IPS-11a (cell line): ENCODE measurements around the gene PCDHGB4.
"Not testable (repeated sequence)": the region's sequence is repeated elsewhere in the genome, so short reads cannot be mapped to it uniquely, and the experiment has no call there.

ENCODE experiments used
- H3K4me3 ChIP-seq: one replicate; pipeline ENCODE4 v1.5.1; 2013; ENCODE audit warnings: low read depth, low read length, control low read depth

PCDHGB4 gene

DNA sequence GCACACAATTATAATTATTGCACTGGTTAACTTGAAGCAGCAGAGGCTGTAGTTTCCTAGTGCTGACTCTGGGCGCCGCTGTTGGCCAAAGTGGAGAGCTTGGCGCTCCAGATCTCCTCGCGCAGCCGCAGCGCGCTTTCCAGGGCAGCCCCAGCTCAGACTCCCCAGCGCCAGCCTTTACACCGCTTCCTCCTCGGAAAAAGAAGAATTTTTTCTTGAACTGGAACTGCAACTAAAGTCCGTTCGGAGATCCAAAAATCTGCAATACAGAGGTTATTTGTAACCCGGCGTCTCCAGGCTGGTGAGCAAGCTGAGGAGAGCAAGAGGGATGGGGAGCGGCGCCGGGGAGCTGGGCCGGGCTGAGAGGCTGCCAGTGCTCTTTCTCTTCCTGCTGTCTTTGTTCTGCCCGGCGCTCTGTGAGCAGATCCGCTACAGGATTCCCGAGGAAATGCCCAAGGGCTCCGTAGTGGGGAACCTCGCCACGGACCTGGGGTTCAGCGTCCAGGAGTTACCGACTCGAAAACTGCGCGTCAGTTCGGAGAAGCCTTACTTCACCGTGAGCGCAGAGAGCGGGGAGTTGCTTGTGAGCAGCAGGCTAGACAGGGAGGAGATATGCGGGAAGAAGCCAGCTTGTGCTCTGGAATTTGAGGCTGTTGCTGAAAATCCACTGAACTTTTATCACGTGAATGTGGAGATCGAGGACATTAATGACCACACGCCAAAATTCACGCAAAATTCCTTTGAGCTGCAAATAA lies at the start of gene PCDHGB4:
TSS of gene PCDHGB4 (plus strand) at position 142 of the 755 bp plus-strand sequence. CDS start at position 329, 187 bp downstream.
- H3K4me3 ChIP-seq: peak within 1 kb of the TSS; percentile 25

DNA sequence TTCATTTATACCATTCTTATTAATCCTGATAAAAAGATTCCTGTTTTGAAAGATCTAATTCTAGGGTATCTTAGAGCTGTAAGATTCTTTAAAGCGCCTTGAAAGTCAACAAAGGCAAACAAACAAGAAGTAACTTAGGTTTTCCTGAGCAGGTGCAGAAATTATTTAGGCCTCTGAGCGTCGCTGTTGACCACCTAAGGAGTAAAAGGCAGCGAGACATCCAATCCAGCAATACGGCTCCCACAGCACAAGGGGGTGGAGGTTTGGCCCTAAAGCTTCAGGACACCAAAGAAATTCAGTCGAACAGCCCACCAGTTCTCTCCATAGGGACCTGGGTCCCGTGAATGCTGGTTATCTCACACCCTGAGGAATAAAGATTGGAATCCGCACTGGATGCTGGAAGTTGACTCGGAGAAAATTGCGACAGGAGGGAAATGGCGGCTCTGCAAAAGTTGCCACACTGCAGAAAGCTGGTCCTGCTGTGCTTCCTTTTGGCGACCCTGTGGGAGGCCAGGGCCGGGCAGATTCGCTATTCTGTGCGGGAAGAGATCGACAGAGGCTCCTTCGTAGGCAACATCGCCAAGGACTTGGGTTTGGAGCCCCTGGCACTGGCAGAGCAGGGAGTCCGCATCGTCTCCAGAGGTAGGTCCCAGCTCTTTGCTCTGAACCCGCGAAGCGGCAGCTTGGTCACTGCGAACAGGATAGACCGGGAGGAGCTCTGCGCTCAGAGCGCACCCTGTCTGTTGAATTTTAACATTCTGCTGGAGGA lies 48.8 kb upstream of the PCDHGB4 start, which contains the start of gene PCDHGA2:
TSS of gene PCDHGA2 (plus strand) at position 223 of the 769 bp plus-strand sequence.
- no peak within 1 kb of the TSS for H3K4me3 ChIP-seq

DNA sequence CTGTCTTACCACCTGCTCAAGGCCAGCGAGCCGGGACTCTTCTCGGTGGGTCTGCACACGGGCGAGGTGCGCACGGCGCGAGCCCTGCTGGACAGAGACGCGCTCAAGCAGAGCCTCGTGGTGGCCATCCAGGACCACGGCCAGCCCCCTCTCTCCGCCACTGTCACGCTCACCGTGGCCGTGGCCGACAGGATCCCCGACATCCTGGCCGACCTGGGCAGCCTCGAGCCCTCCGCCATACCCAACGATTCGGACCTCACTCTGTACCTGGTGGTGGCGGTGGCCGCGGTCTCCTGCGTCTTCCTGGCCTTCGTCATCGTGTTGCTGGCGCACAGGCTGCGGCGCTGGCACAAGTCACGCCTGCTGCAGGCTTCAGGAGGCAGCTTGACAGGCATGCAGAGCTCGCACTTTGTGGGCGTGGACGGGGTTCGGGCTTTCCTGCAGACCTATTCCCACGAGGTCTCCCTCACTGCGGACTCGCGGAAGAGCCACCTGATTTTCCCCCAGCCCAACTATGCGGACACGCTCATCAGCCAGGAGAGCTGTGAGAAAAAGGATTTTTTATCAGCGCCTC lies 46.6 kb upstream of the PCDHGB4 start:
- H3K4me3 ChIP-seq: not testable (repeated sequence)

DNA sequence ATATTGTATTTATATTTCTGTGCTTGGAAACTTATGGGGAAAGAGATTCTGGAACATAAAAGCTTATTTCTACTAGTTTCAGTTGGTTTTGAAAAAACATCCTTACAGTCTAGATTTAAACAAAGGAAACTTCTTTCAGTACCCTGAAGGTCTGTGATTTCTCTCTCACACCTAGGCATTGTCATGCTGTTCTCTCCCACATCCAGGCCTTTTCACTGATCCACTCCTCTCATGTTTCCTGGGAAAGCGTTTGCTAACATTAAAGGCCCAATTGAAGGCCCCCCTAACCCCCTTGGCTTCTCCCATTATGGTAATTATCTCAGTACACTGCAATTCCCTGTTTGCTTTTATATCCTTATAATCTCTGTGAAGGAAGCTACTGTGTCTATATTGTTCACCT lies 44.7 kb upstream of the PCDHGB4 start:
- no peak overlapping the region for H3K4me3 ChIP-seq

DNA sequence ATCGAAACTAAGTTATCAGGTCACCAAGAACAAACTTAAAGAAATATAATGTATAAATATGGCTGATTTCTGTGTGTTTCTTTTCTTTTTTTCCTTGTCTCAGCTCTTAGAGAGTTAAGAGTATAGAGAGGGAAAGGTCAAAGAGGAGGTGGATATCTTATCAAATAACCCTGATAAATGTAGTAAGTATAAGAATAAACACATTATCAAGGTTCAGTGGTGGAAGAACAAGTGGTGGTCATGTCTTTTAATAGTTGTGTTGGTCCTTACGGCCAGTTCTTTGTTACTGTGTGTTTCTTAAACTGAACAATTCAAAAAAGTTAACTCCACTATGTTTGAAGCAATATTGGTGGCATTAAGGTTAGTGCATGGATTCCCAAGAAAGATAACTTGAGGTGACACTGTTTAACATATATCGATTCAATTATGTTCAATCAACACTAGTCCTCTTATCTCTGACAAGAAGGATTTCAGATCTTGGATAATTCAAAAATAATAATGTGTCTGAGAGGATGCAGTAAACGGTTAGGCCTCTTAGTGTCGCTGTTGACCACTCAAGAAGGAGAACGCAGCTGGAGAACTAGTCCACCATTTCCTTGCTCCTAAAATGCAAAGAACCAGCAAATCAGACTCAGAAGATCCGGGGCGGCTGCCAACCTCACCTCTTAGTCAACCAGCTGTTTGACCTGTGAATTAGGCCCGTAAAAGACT lies 44.1 kb upstream of the PCDHGB4 start, which contains the start of gene PCDHGA3:
TSS of gene PCDHGA3 (plus strand) at position 588 of the 711 bp plus-strand sequence. CDS start 205 bp downstream, outside the sequence.
- H3K4me3 ChIP-seq: peak within 1 kb of the TSS; percentile 34

DNA sequence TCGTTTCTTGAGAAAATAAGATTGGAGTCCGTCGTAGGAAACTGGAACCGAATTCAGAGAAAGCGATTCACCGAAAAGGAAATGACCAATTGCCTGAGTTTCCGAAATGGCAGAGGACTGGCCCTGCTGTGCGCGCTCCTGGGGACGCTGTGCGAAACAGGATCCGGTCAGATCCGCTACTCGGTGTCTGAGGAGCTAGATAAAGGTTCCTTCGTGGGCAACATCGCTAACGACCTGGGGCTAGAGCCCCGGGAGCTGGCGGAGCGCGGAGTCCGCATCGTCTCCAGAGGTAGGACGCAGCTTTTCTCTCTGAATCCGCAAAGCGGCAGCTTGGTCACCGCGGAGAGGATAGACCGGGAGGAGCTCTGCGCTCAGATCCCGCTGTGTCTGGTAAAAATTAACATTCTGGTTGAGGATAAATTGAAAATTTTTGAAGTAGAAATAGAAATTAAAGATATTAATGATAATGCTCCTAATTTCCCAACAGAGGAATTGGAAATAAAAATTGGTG lies 43.5 kb upstream of the PCDHGB4 start:
- H3K4me3 ChIP-seq: peak overlapping the region; percentile 34

DNA sequence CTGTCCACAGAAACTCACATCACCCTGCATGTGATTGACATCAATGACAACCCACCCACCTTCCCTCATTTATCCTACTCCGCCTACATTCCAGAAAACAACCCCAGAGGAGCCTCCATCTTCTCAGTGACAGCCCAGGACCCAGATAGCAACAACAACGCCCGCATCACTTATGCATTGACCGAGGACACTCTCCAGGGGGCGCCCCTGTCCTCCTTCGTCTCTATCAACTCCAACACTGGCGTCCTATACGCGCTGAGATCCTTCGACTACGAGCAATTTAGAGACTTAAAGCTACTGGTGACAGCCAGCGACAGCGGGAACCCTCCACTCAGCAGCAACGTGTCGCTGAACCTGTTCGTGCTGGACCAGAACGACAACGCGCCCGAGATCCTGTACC lies 42.2 kb upstream of the PCDHGB4 start:
- no peak overlapping the region for H3K4me3 ChIP-seq

DNA sequence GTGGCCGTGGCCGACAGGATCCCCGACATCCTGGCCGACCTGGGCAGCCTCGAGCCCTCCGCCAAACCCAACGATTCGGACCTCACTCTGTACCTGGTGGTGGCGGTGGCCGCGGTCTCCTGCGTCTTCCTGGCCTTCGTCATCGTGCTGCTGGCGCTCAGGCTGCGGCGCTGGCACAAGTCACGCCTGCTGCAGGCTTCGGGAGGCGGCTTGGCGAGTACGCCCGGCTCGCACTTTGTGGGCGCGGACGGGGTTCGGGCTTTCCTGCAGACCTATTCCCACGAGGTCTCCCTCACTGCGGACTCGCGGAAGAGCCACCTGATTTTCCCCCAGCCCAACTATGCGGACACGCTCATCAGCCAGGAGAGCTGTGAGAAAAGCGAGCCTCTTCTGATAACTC lies 41.5 kb upstream of the PCDHGB4 start:
- H3K4me3 ChIP-seq: not testable (repeated sequence)

DNA sequence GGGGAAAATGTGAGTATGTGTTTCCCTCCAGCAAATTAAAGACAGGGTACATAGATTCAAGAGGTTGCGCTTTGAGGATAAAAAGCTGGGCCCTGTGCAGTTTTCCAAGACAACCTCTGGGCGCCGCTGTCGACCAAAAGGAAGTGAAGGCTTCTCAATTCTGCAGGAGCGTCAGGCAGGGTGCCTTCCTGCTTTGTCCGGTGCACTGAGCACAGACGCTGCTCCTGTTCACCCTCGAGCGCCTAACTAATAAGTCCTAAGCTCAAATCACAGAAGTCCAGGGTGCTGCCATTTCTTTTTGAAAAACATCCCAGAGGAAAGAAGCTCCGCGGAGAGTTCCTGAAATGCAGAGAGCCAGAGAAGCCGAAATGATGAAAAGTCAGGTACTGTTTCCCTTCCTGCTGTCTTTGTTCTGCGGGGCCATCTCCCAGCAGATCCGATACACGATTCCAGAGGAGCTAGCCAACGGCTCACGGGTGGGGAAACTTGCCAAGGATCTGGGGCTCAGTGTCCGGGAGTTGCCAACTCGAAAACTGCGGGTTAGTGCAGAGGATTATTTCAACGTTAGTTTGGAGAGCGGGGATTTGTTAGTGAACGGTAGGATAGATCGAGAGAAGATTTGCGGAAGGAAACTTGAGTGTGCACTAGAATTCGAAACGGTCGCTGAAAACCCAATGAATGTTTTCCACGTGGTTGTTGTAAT lies 37.4 kb upstream of the PCDHGB4 start, which contains the start of gene PCDHGB1:
TSS of gene PCDHGB1 (plus strand) at position 183 of the 703 bp plus-strand sequence. CDS start at position 345, 162 bp downstream.
- peak within 1 kb of the TSS; percentile 10 for H3K4me3 ChIP-seq

DNA sequence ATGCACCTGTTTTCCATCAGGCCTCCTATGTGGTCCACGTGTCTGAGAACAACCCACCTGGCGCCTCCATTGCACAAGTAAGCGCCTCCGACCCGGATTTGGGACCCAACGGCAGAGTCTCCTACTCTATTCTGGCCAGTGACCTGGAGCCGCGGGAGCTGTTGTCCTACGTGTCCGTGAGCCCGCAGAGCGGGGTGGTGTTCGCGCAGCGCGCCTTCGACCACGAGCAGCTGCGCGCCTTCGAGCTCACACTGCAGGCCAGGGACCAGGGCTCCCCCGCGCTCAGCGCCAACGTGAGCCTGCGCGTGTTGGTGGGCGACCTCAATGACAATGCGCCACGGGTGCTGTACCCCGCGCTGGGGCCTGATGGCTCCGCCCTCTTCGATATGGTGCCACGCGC lies 35.9 kb upstream of the PCDHGB4 start:
- H3K4me3 ChIP-seq: no peak overlapping the region

DNA sequence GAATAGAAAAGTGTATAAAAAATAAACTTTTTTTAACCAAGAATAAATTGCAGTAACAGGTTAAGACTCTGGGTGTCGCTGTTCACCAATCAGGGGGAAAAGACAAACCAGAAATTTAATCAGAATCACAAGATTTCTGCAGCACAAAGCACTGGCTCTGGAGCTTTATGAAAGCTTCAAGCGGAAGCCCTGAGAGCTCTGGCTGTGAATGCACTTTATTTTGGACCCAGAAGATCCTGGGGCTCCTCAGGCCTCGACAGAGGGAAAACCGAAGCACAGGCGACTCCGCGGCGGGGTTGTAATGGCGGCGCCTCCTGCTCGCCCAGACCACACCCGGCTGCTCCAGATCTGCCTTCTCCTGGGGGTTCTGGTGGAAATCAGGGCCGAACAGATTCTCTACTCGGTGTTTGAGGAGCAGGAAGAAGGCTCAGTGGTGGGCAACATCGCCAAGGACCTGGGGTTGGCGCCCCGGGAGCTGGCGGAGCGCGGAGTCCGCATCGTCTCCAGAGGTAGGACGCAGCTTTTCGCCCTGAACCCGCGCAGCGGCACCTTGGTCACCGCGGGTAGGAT lies 32.5 kb upstream of the PCDHGB4 start, which contains the start of gene PCDHGA4:
TSS of gene PCDHGA4 (plus strand) at position 122 of the 570 bp plus-strand sequence. CDS start at position 209, 87 bp downstream.
- H3K4me3 ChIP-seq: no peak within 1 kb of the TSS

DNA sequence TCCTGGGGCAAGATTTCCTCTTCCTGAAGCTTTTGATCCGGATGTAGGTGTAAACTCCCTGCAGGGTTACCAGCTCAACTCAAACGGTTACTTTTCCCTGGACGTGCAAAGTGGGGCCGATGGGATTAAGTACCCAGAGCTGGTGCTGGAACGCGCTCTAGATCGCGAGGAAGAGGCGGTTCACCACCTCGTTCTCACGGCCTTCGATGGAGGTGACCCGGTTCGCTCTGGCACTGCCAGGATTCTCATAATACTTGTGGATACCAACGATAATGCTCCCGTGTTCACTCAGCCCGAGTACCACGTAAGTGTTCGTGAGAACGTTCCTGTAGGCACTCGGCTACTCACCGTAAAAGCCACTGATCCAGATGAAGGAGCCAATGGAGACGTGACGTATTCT lies 31.9 kb upstream of the PCDHGB4 start:
- no peak overlapping the region for H3K4me3 ChIP-seq

DNA sequence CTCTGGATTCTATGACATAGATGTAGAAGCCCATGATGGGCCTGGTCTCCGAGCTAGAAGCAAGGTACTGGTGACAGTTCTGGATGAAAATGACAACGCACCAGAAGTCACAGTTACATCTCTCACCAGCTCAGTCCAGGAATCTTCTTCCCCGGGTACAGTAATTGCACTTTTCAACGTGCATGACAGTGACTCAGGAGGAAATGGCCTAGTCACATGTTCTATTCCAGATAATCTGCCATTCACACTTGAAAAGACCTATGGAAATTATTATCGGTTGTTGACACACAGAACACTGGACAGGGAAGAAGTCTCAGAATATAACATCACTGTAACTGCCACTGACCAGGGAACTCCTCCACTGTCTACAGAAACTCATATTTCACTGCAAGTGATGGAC lies 31.4 kb upstream of the PCDHGB4 start:
- H3K4me3 ChIP-seq: no peak overlapping the region

DNA sequence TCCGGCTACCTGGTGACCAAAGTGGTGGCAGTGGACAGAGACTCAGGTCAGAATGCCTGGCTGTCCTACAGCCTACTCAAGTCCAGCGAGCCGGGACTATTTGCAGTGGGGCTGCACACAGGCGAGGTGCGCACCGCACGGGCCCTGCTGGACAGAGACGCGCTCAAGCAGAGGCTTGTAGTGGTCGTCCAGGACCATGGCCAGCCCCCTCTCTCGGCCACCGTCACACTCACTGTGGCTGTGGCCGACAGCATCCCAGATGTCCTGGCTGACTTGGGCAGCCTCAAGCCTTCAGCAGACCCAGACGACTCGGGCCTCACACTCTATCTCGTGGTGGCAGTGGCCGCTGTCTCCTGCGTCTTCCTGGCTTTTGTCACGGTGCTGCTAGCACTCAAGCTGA lies 30.5 kb upstream of the PCDHGB4 start:
- H3K4me3 ChIP-seq: no peak overlapping the region

DNA sequence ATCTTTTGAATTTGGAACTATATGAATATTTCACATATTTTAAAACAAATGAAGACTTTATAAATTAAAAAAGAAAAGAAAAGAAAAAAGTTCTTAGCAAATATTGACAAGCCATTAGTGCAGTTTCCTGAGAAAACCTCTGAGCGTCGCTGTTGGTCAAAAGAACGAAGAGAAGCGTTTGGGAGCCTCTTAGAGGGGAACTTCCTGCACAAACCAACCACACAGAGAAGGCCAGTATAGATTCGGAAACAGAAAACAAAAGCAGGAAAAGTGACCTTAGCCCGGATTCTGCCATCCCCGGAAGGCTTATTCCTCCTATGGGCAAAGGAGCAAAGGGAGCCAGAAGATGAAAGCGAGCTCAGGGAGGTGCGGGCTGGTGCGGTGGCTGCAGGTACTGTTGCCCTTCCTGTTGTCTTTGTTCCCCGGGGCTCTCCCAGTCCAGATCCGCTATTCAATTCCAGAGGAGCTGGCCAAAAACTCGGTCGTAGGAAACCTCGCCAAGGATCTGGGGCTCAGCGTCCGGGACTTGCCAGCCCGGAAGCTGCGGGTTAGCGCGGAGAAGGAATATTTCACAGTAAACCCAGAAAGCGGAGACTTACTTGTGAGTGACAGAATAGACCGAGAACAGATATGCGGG lies 27.6 kb upstream of the PCDHGB4 start, which contains the start of gene PCDHGB2:
TSS of gene PCDHGB2 (plus strand) at position 205 of the 637 bp plus-strand sequence. CDS start at position 347, 142 bp downstream.
- no peak within 1 kb of the TSS for H3K4me3 ChIP-seq

DNA sequence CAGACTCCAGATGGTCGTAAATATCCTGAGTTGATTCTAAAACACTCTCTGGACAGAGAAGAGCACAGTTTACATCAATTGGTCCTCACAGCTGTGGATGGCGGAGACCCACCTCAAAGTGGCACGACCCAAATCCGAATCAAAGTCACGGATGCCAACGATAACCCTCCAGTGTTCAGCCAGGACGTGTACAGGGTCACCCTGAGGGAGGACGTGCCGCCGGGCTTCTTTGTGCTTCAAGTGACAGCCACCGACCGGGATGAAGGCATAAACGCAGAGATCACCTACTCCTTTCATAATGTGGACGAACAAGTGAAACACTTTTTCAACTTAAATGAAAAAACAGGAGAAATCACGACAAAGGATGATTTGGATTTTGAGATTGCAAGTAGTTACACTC lies 26.8 kb upstream of the PCDHGB4 start:
- H3K4me3 ChIP-seq: no peak overlapping the region

DNA sequence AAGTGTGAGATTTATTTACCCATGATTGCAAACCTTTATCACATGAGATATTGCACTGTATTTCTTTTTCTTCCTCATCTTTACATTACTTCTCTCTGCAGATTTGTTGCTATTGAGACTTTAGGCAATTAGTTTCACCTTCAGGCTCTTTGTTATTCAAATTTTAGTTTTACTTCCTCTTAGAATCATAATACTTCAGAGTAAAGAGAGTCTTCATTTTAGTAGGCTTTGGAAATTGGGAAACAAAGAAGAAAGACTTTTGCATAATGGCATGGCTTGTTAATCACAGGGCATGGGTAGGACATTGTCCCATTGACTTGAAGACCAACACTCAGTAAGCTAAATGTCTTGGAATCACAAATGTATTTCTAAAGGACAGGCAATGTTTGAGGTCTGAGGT lies 24.8 kb upstream of the PCDHGB4 start:
- H3K4me3 ChIP-seq: no peak overlapping the region

DNA sequence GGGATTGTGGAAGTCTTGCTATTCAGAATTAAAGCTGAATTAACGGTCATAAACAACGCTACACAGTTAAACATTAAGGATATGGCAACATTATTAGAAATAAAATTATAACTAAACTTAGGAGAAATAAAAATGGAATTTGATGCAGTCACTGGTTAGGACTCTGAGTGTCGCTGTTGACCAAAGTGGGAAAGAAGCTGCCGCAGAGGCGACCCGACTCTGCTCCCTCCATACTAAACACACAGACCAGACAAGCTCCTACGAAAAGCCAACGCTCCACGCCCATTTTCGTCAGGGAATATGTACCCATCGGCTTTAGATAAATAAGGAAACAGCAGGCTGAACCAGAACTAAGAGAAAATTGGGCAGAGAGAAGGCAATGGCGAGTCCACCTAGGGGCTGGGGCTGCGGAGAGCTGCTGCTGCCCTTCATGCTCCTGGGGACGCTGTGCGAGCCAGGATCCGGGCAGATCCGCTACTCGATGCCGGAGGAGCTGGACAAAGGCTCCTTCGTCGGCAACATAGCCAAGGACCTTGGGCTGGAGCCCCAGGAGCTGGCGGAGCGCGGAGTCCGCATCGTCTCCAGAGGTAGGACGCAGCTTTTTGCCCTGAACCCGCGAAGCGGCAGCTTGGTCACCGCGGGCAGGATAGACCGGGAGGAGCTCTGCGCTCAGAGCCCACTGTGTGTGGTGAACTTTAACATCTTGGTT lies 23.4 kb upstream of the PCDHGB4 start, which contains the start of gene PCDHGA5:
TSS of gene PCDHGA5 (plus strand) at position 211 of the 709 bp plus-strand sequence. CDS start at position 380, 169 bp downstream.
- no peak within 1 kb of the TSS for H3K4me3 ChIP-seq
